B cell (primary cell): ENCODE measurements around the gene PC. TPM values are rescaled to one million over a fixed set of nuclear protein-coding genes. Genes with fewer than 3 reads are reported as not detected.

Experiments used
- ATAC-seq: fragments of 200-7000 bp; cut with Tn5 transposase; one replicate; pipeline ENCODE4 v1.10.0; 2021; ENCODE audit warnings: low read depth, mild to moderate bottlenecking, moderate number of reproducible peaks, moderate library complexity
- CTCF ChIA-PET: fragments of 350-600 bp; sonication (Branson Sonifier 250); formaldehyde crosslinking; loops from one replicate; lab custom pipeline; 2021; ENCODE audit warnings: antibody characterized with exemption, inconsistent platforms; lab: Charles Lee
- POLR2A ChIA-PET: fragments of 350-600 bp; sonication (Branson Sonifier 250); formaldehyde crosslinking; loops from one replicate; lab custom pipeline; 2021; ENCODE audit warnings: antibody characterized with exemption; lab: Charles Lee
- DNase-seq: peaks from one replicate; pipeline ENCODE4 v3.0.0; 2013
- H2AFZ ChIP-seq: 2 replicates; pipeline ENCODE4 v1.6.1; 2012; ENCODE audit warnings: mild to moderate bottlenecking, low read depth, low read length; ENCODE audit not compliant: insufficient read depth, poor library complexity, severe bottlenecking
- H3K27ac ChIP-seq, 2 donors: 1 replicate in 1 of 2; 2 replicates in 1 of 2; pipeline ENCODE4 v1.5.1; 2012 to 2013; ENCODE audit warnings: low read length in 2 of 2, mild to moderate bottlenecking in 2 of 2, moderate library complexity in 1 of 2
- H3K27me3 ChIP-seq, 4 experiments: fragments of 200-600 bp in 1 of 4; sonication (generic) in 1 of 4; replicated peaks in 1 of 4; 1 replicate in 2 of 4; 2 replicates in 2 of 4; pipeline versions ENCODE4 v1.6.1 to v1.7.0; 2013 to 2016; ENCODE audit warnings: low read length in 3 of 4, mild to moderate bottlenecking in 2 of 4, mixed read lengths in 1 of 4, moderate library complexity in 1 of 4; ENCODE audit not compliant: insufficient read depth in 4 of 4, control insufficient read depth in 3 of 4; ENCODE audit errors: control extremely low read depth in 1 of 4
- H3K36me3 ChIP-seq, 2 experiments: replicated peaks in 1 of 2; 1 replicate in 1 of 2; 2 replicates in 1 of 2; pipeline versions ENCODE4 v1.6.1 to v1.7.1; 2013; ENCODE audit warnings: low read length in 1 of 2; ENCODE audit not compliant: insufficient read depth in 2 of 2, control insufficient read depth in 1 of 2; ENCODE audit errors: control extremely low read depth in 1 of 2, extremely low read depth in 1 of 2
- H3K4me1 ChIP-seq, 2 donors: fragments of 200-600 bp in 1 of 2; sonication (generic) in 1 of 2; 1 replicate in 1 of 2; 2 replicates in 1 of 2; pipeline versions ENCODE4 v1.5.1 to v1.6.1; 2013 to 2017; ENCODE audit warnings: low read length in 2 of 2; ENCODE audit not compliant: control insufficient read depth in 2 of 2, insufficient read depth in 2 of 2
- H3K4me2 ChIP-seq: replicated peaks from 2 replicates; pipeline ENCODE3; 2012; ENCODE audit warnings: mild to moderate bottlenecking, low read depth, low read length; ENCODE audit not compliant: poor library complexity, severe bottlenecking
- H3K4me3 ChIP-seq, 5 experiments: fragments of 200-600 bp in 1 of 5; sonication (generic) in 1 of 5; 1 replicate in 3 of 5; 2 replicates in 2 of 5; pipeline versions ENCODE4 v1.5.1 to v1.7.0; 2011 to 2016; ENCODE audit warnings: low read length in 4 of 5, mild to moderate bottlenecking in 4 of 5, low read depth in 2 of 5, control low read depth in 1 of 5, moderate library complexity in 1 of 5; ENCODE audit not compliant: insufficient read depth in 1 of 5; ENCODE audit errors: control extremely low read depth in 1 of 5, extremely low read depth in 1 of 5
- H3K79me2 ChIP-seq: fragments of 200-600 bp; sonication (generic); one replicate; pipeline ENCODE4 v1.6.0; 2016; ENCODE audit warnings: low read length; ENCODE audit not compliant: control insufficient read depth, insufficient read depth
- H3K9ac ChIP-seq: fragments of 200-600 bp; sonication (generic); 2 replicates; pipeline ENCODE4 v1.6.1; 2017; ENCODE audit warnings: mild to moderate bottlenecking, low read length, moderate library complexity
- H3K9me3 ChIP-seq, 3 donors: one replicate each; pipeline versions ENCODE4 v1.6.1 to v1.7.1; 2013; ENCODE audit warnings: low read length in 2 of 3; ENCODE audit not compliant: control insufficient read depth in 2 of 3, insufficient read depth in 1 of 3; ENCODE audit errors: control extremely low read depth in 1 of 3
- H4K20me1 ChIP-seq: 2 replicates; pipeline ENCODE4 v1.6.0; 2012; ENCODE audit warnings: mild to moderate bottlenecking, low read length; ENCODE audit not compliant: insufficient read depth, control insufficient read depth, poor library complexity, severe bottlenecking
- H3K27ac Mint-ChIP-seq: one replicate; pipeline ENCODE4 v1.8.0; 2021; ENCODE audit warnings: mixed read lengths
- H3K27me3 Mint-ChIP-seq: one replicate; pipeline ENCODE4 v1.8.0; 2021; ENCODE audit warnings: mixed read lengths
- H3K4me1 Mint-ChIP-seq: one replicate; pipeline ENCODE4 v1.8.0; 2021; ENCODE audit warnings: mixed read lengths
- H3K4me3 Mint-ChIP-seq: one replicate; pipeline ENCODE4 v1.8.0; 2021; ENCODE audit warnings: mixed read lengths
- H3K9me3 Mint-ChIP-seq: one replicate; pipeline ENCODE4 v1.8.0; 2022; ENCODE audit warnings: mixed read lengths; ENCODE audit not compliant: insufficient read depth
- EZH2 ChIP-seq: IDR thresholded peaks from 2 replicates; pipeline ENCODE4 v1.6.1; 2012; ENCODE audit warnings: borderline replicate concordance, low read depth, mild to moderate bottlenecking, moderate library complexity, low read length; ENCODE audit not compliant: insufficient read depth, poor library complexity, severe bottlenecking
- WGBS: methylation state at CpG from one replicate; pipeline ENCODE4 v1.1.5; 2013; ENCODE audit warnings: missing lambda C conversion rate; ENCODE audit not compliant: insufficient coverage; 5-methylcytosine and 5-hydroxymethylcytosine counted together
- intact Hi-C: fragments of 100-400 bp; cut with micrococcal nuclease; formaldehyde crosslinking; loops from one replicate; pipeline ENCODE4 v1.10.0; 2022
- polyA plus RNA-seq: library from polyadenylated mRNA; depleted of rRNA; stranded (reverse); fragments of >200 nt; gene quantifications from 2 replicates; pipeline ENCODE4 v1.2.3, GENCODE V29; 2012
- total RNA-seq, 2 donors: library from RNA; stranded (reverse); fragments of 120-200 nt in 1 of 2; gene quantifications; 1 replicate in 1 of 2; 2 replicates in 1 of 2; pipeline versions ENCODE4 v1.2.3 to v1.2.4, GENCODE V29; 2013 to 2022
- TF ChIP-seq, protein P1 (sequence below): fragments of 200-600 bp; IDR thresholded peaks from one replicate; pipeline ENCODE4 v1.8.0; 2022; ENCODE audit warnings: antibody characterized with exemption, mild to moderate bottlenecking

PC gene
- total and polyA plus RNA-seq, 2 donors (not counting 1 experiment from before 2014, with no cell fraction given): 1.5 to 4.4 TPM

DNA sequence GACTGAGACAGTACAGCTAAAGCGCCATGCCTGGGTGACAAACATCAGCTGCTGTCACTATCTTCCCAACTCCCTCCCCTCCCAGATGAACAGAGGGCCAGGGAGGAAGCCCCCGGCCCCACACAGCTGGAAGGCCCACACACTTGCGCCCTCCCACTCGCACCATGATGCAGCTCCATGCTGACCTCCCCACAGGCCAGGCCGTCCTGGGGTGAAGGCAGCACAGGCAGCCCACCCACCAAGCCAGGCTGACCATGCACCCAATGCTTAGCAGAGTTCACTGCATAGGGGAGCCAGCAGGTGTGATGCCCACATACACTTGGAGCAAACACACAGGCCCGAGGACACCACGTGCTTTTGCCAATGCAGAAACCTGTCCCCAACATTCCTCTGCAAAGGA, 79.2 kb downstream of the PC start:
- Histone ChIP-seq H4K20me1 (no peaks in the 10 kb centered on the region), H3K4me3 (no peak overlapping the region), H3K79me2 (no peaks in the 10 kb centered on the region), H3K4me2 (no peak overlapping the region), H2AFZ (no peak overlapping the region), H3K4me1 (no peaks in the 10 kb centered on the region), H3K27ac (no peak overlapping the region), H3K36me3 (no peaks in the 10 kb centered on the region), H3K9ac (no peak overlapping the region), H3K9me3 (no peaks in the 10 kb centered on the region), H3K27me3 (peaks cover 0 to 5% (median 0%) of the 10 kb centered on the region in 4 experiments)
- 99% methylated on average over 7 of the region's 7 CpGs for WGBS
- intact Hi-C loops: no loop called here
- ATAC-seq (no peak), DNase-seq (no peak)
- Mint-ChIP-seq H3K27ac (no peak overlapping the region), H3K27me3 (peaks cover 25% of the 10 kb centered on the region), H3K9me3 (no peaks in the 10 kb centered on the region), H3K4me1 (no peaks in the 10 kb centered on the region), H3K4me3 (no peak overlapping the region)
- POLR2A ChIA-PET: no interaction called here
- TF ChIP-seq, protein P1, sequence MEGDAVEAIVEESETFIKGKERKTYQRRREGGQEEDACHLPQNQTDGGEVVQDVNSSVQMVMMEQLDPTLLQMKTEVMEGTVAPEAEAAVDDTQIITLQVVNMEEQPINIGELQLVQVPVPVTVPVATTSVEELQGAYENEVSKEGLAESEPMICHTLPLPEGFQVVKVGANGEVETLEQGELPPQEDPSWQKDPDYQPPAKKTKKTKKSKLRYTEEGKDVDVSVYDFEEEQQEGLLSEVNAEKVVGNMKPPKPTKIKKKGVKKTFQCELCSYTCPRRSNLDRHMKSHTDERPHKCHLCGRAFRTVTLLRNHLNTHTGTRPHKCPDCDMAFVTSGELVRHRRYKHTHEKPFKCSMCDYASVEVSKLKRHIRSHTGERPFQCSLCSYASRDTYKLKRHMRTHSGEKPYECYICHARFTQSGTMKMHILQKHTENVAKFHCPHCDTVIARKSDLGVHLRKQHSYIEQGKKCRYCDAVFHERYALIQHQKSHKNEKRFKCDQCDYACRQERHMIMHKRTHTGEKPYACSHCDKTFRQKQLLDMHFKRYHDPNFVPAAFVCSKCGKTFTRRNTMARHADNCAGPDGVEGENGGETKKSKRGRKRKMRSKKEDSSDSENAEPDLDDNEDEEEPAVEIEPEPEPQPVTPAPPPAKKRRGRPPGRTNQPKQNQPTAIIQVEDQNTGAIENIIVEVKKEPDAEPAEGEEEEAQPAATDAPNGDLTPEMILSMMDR: no peak
- no peak for TF ChIP-seq EZH2
- CTCF ChIA-PET: no interaction called here

DNA sequence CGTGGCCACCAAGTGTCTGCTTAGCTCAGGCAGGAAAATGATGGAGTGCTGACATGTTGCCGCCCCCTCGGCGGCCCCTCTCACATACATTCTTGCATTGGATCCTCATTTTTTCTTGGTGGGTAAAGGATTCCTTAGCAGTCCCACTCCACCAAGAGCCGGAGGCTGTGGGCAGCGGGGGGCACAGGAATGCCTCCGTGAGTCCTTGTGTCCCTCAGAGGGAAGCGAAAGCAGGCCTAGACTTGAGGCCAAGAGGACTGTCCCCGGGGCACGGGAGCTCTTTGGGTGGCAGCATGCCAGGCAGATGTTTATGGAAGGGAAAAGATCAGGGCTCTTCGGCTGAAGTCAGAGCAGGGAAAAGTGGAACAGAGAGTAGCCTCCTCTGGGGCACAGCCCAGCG, 79.7 kb downstream of the PC start:
- H3K79me2 ChIP-seq: no peaks in the 10 kb centered on the region
- H3K36me3 ChIP-seq: no peaks in the 10 kb centered on the region
- H3K9me3 ChIP-seq: no peaks in the 10 kb centered on the region
- peaks cover 25% of the 10 kb centered on the region for H3K27me3 Mint-ChIP-seq
- no peak overlapping the region for H3K4me3 ChIP-seq
- H3K27ac ChIP-seq: no peak overlapping the region
- no peak overlapping the region for H2AFZ ChIP-seq
- TF ChIP-seq, protein P1: no peak
- no peak for TF ChIP-seq EZH2
- DNase-seq (no peak), ATAC-seq (no peak)
- no peaks in the 10 kb centered on the region for H3K9me3 Mint-ChIP-seq
- ChIA-PET CTCF (no interaction called here), POLR2A (no interaction called here)
- H4K20me1 ChIP-seq: no peaks in the 10 kb centered on the region
- intact Hi-C loops: no loop called here
- H3K4me1 Mint-ChIP-seq: no peaks in the 10 kb centered on the region
- WGBS: 99% methylated on average over 9 of the region's 12 CpGs
- H3K4me1 ChIP-seq: no peaks in the 10 kb centered on the region
- no peak overlapping the region for H3K9ac ChIP-seq
- H3K4me3 Mint-ChIP-seq: no peak overlapping the region
- H3K27me3 ChIP-seq: peaks cover 0 to 5% (median 0%) of the 10 kb centered on the region in 4 experiments
- no peak overlapping the region for H3K4me2 ChIP-seq
- H3K27ac Mint-ChIP-seq: no peak overlapping the region
